ENCODE measurements around the gene SRP54. TPM values are rescaled to one million over a fixed set of nuclear protein-coding genes. Genes with fewer than 3 reads are reported as not detected.
"Not testable (repeated sequence)": the region's sequence is repeated elsewhere in the genome, so short reads cannot be mapped to it uniquely, and the experiment has no call there.

SRP54 gene
- total RNA-seq, 2 donors from 2014 or later, result 28.6 to 38.2 TPM

- intact Hi-C loops (cut with DNase I), result no loop called here
- DNase-seq (no peak), ATAC-seq (no peak)
These were observed 60.3 kb downstream of the SRP54 start for GRCh38 chr14:35043046-35043445.

- DNase-seq (no peak), ATAC-seq (peak in 1 of 2 donors; percentile 3)
- intact Hi-C loops (cut with DNase I), result loop anchor here in 1 of 2 donors (5.0 kb wide), 2 partner anchors 173 to 362 kb away; no protein-coding TSS in a partner anchor
These were observed 62.4 kb downstream of the SRP54 start for GRCh38 chr14:35044939-35045797.

- no peak for ATAC-seq
- no peak for DNase-seq
- intact Hi-C loops (cut with DNase I), result loop anchor here in 1 of 2 donors (2.0 to 5.0 kb wide), 3 partner anchors 75 to 362 kb away; partner anchors contain the start of gene PPP2R3C
These were observed 62.9 kb downstream of the SRP54 start for GRCh38 chr14:35045798-35046047.

GRCh38 chr14:35046048-35046750 is 63.4 kb downstream of the SRP54 start, which contains the start of gene FAM177A1:
FAM177A1 (plus strand) TSS chr14:35046272; CDS start chr14:35046464, 192 bp downstream.
- DNase-seq (peak; percentile 99), ATAC-seq (peak; percentile 98 to 99)
- intact Hi-C loops (cut with DNase I), result loop anchor here in 1 of 2 donors (2.0 to 5.0 kb wide), 3 partner anchors 75 to 361 kb away; partner anchors contain the start of gene PPP2R3C

- intact Hi-C loops (cut with DNase I), result loop anchor here in 1 of 2 donors (2.0 to 5.0 kb wide), 3 partner anchors 74 to 360 kb away; partner anchors contain the start of gene PPP2R3C
- ATAC-seq (peak; percentile 8 to 40), DNase-seq (peak; percentile 59)
These were observed 64.2 kb downstream of the SRP54 start for GRCh38 chr14:35046751-35047536.

GRCh38 chr14:35047976-35048513 is 65.3 kb downstream of the SRP54 start:
- DNase-seq, result no peak
- intact Hi-C loops (cut with DNase I), result loop anchor here in 1 of 2 donors (2.0 to 5.0 kb wide), 3 partner anchors 73 to 359 kb away; partner anchors contain the start of gene PPP2R3C
- ATAC-seq, result no peak

- ATAC-seq (peak in 1 of 2 donors; percentile 25), DNase-seq (no peak)
- intact Hi-C loops (cut with DNase I), result no loop called here
These were observed 67.9 kb downstream of the SRP54 start for GRCh38 chr14:35050652-35051051.

GRCh38 chr14:35051796-35052195 is 69.0 kb downstream of the SRP54 start:
- intact Hi-C loops (cut with DNase I), result no loop called here
- ATAC-seq, result no peak
- no peak for DNase-seq

GRCh38 chr14:35052637-35053036 is 69.8 kb downstream of the SRP54 start:
- intact Hi-C loops (cut with DNase I), result no loop called here
- ATAC-seq (no peak), DNase-seq (no peak)

- DNase-seq (peak; percentile 76), ATAC-seq (peak; percentile 74 to 91)
- intact Hi-C loops (cut with DNase I), result not testable (repeated sequence)
These were observed 78.5 kb downstream of the SRP54 start for GRCh38 chr14:35061113-35061791.

- DNase-seq; intact Hi-C loops (cut with DNase I); ATAC-seq: not testable (repeated sequence)
These were observed 82.9 kb downstream of the SRP54 start for GRCh38 chr14:35065731-35066130.

GRCh38 chr14:35068238-35069012 is 85.6 kb downstream of the SRP54 start:
- intact Hi-C loops (cut with DNase I), result no loop called here
- ATAC-seq (no peak), DNase-seq (no peak)

- no peak for DNase-seq
- intact Hi-C loops (cut with DNase I), result no loop called here
- no peak for ATAC-seq
These were observed 89.4 kb downstream of the SRP54 start for GRCh38 chr14:35072226-35072625.

GRCh38 chr14:35073486-35073885 is 90.7 kb downstream of the SRP54 start:
- ATAC-seq (no peak), DNase-seq (no peak)
- intact Hi-C loops (cut with DNase I), result no loop called here

- ATAC-seq (no peak), DNase-seq (no peak)
- intact Hi-C loops (cut with DNase I), result no loop called here
These were observed 95.3 kb downstream of the SRP54 start for GRCh38 chr14:35078082-35078481.

Measured in left cardiac atrium (tissue), 4 donors.